CD14-positive monocyte (primary cell): ENCODE data around the gene MYZAP. TPM values are rescaled to one million over a fixed set of nuclear protein-coding genes. Genes with fewer than 3 reads are reported as not detected.

Experiments
- DNase-seq, 3 donors: peaks; one replicate each; pipeline ENCODE4 v3.0.0-alpha.2; 2011 to 2022
- H2AFZ ChIP-seq: 2 replicates; pipeline ENCODE4 v1.6.0; 2012; ENCODE audit warnings: mild to moderate bottlenecking, low read depth, low read length, inconsistent platforms; ENCODE audit not compliant: insufficient read depth, poor library complexity, severe bottlenecking
- H3K27ac ChIP-seq, 2 donors: 1 replicate in 1 of 2; 2 replicates in 1 of 2; pipeline ENCODE4 v1.5.1; 2012 to 2013; ENCODE audit warnings: low read length in 2 of 2, control low read depth in 1 of 2, inconsistent platforms in 1 of 2, low read depth in 1 of 2, mild to moderate bottlenecking in 1 of 2
- H3K27me3 ChIP-seq, 2 donors: one replicate each; pipeline versions ENCODE4 v1.6.0 to v1.6.1; 2011 to 2013; ENCODE audit warnings: low read length in 2 of 2; ENCODE audit not compliant: control insufficient read depth in 2 of 2, insufficient read depth in 2 of 2
- H3K36me3 ChIP-seq, 2 donors: replicated peaks in 1 of 2; 1 replicate in 1 of 2; 2 replicates in 1 of 2; pipeline versions ENCODE4 v1.5.1 to v1.6.1; 2012 to 2013; ENCODE audit warnings: low read length in 2 of 2, control low read depth in 1 of 2, inconsistent platforms in 1 of 2, mild to moderate bottlenecking in 1 of 2; ENCODE audit not compliant: insufficient read depth in 2 of 2, control insufficient read depth in 1 of 2
- H3K4me1 ChIP-seq, 2 donors: 1 replicate in 1 of 2; 2 replicates in 1 of 2; pipeline versions ENCODE4 v1.5.1 to v1.6.1; 2012 to 2013; ENCODE audit warnings: low read length in 2 of 2, control low read depth in 1 of 2, inconsistent platforms in 1 of 2, mild to moderate bottlenecking in 1 of 2, moderate library complexity in 1 of 2; ENCODE audit not compliant: insufficient read depth in 2 of 2, control insufficient read depth in 1 of 2
- H3K4me2 ChIP-seq: replicated peaks from 2 replicates; pipeline ENCODE3; 2012; ENCODE audit warnings: low read length, moderate library complexity, mild to moderate bottlenecking; ENCODE audit not compliant: poor library complexity, severe bottlenecking; ENCODE audit errors: extremely low read depth
- H3K4me3 ChIP-seq, 3 experiments: fragments of 200-600 bp in 1 of 3; sonication (generic) in 1 of 3; replicated peaks in 1 of 3; 1 replicate in 2 of 3; 2 replicates in 1 of 3; pipeline ENCODE4 v1.5.1; 2011 to 2013; ENCODE audit warnings: low read length in 3 of 3, mild to moderate bottlenecking in 3 of 3, control low read depth in 2 of 3, low read depth in 2 of 3, inconsistent platforms in 1 of 3, moderate library complexity in 1 of 3
- H3K79me2 ChIP-seq: 2 replicates; pipeline ENCODE4 v1.6.0; 2012; ENCODE audit warnings: mild to moderate bottlenecking, control low read depth, inconsistent platforms, low read length, moderate library complexity; ENCODE audit not compliant: insufficient read depth
- H3K9ac ChIP-seq: 2 replicates; pipeline ENCODE4 v1.6.0; 2017; ENCODE audit warnings: low read length, mild to moderate bottlenecking; ENCODE audit not compliant: insufficient read depth, poor library complexity, severe bottlenecking
- H3K9me3 ChIP-seq, 2 donors: replicated peaks in 1 of 2; 1 replicate in 1 of 2; 2 replicates in 1 of 2; pipeline versions ENCODE4 v1.5.1 to v1.6.1; 2012 to 2013; ENCODE audit warnings: low read length in 2 of 2, control low read depth in 1 of 2; ENCODE audit not compliant: control insufficient read depth in 1 of 2, insufficient read depth in 1 of 2
- H4K20me1 ChIP-seq: 2 replicates; pipeline ENCODE4 v1.6.0; 2012; ENCODE audit warnings: mild to moderate bottlenecking, low read length, control low read depth, moderate library complexity; ENCODE audit not compliant: insufficient read depth
- H3K27ac Mint-ChIP-seq, 7 donors: one replicate each; pipeline ENCODE4 v1.8.0; 2020; ENCODE audit warnings: mild to moderate bottlenecking in 7 of 7, mixed read lengths in 7 of 7, moderate library complexity in 6 of 7, inconsistent platforms in 2 of 7
- H3K27me3 Mint-ChIP-seq, 3 donors: one replicate each; pipeline ENCODE4 v1.8.0; 2021 to 2022; ENCODE audit warnings: low read depth in 3 of 3, mild to moderate bottlenecking in 3 of 3, mixed read lengths in 3 of 3, moderate library complexity in 3 of 3, inconsistent platforms in 1 of 3
- H3K36me3 Mint-ChIP-seq, 2 donors: one replicate each; pipeline ENCODE4 v1.8.0; 2020; ENCODE audit warnings: mixed read lengths in 2 of 2, inconsistent platforms in 1 of 2, mild to moderate bottlenecking in 1 of 2
- H3K4me1 Mint-ChIP-seq: one replicate; pipeline ENCODE4 v1.8.0; 2020; ENCODE audit warnings: mild to moderate bottlenecking, mixed read lengths
- H3K4me3 Mint-ChIP-seq, 2 donors: one replicate each; pipeline ENCODE4 v1.8.0; 2020; ENCODE audit warnings: mild to moderate bottlenecking in 2 of 2, mixed read lengths in 2 of 2, moderate library complexity in 1 of 2
- H3K9me3 Mint-ChIP-seq, 7 donors: one replicate each; pipeline ENCODE4 v1.8.0; 2020 to 2022; ENCODE audit warnings: mixed read lengths in 7 of 7, mild to moderate bottlenecking in 6 of 7, moderate library complexity in 6 of 7, inconsistent platforms in 2 of 7
- CTCF ChIP-seq: fragments of 200-600 bp; IDR thresholded peaks from one replicate; pipeline ENCODE4 v1.8.0; 2022; ENCODE audit warnings: antibody characterized with exemption, mild to moderate bottlenecking
- WGBS: methylation state at CpG from one replicate; pipeline ENCODE4 v1.1.5; 2013; ENCODE audit warnings: missing lambda C conversion rate; ENCODE audit not compliant: insufficient coverage; 5-methylcytosine and 5-hydroxymethylcytosine counted together
- intact Hi-C, 2 donors: fragments of 100-400 bp; cut with micrococcal nuclease; formaldehyde crosslinking; loops; one replicate each; pipeline versions ENCODE4 v1.15.0 to v1.15.1; 2023
- polyA plus RNA-seq, 3 donors: library from polyadenylated mRNA; depleted of rRNA in 1 of 3; unstranded in 2 of 3; stranded (reverse) in 1 of 3; fragments of 300-500 nt in 2 of 3; fragments of >200 nt in 1 of 3; fragmentation: Illumina TruSeq in 2 of 3; gene quantifications; 1 replicate in 2 of 3; 2 replicates in 1 of 3; pipeline ENCODE4 v1.2.3, GENCODE V29; 2012 to 2021

MYZAP gene
- polyA plus RNA-seq, 3 donors: 0.12 to 0.13 TPM; not detected in 1

DNA sequence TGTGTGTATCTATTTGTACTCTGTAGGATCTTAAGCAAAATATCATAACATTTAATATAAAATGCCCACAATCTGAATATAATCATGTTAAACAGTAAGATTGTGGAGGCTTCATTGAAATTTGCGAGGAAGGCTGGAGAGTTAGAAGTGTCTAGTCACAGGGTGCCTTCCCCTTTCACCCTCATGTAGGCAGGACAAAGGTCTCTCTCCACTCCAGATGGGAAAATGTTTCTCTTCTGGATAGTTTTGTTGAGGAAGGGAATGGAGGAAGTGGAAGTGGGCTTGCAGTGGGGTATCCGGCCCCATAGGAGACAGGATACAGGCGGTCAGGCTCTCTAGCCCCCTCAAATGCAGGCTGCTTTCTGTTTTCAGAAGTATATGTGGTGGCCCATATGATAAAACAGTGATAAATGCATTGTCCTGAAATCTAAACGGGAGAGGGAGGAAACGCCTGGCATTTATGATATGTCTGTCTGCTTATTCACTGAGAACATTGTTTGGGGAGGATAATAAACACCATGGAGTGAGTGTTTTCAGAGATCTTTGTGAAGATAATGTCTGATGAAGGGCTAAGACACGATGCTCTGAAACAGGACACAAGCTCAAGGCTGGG, 13.3 kb upstream of the MYZAP start:
- H3K36me3 ChIP-seq: no peaks in the 10 kb centered on the region
- TF ChIP-seq CTCF: no peak
- H3K4me3 ChIP-seq: no peak overlapping the region
- Mint-ChIP-seq H3K4me3 (no peak overlapping the region), H3K27ac (no peak overlapping the region), H3K9me3 (peaks cover 7 to 18% (median 10%) of the 10 kb centered on the region in 7 donors), H3K4me1 (peaks cover 9% of the 10 kb centered on the region), H3K36me3 (no peaks in the 10 kb centered on the region), H3K27me3 (peaks cover 2 to 12% (median 3%) of the 10 kb centered on the region in 3 donors)
- H3K79me2 ChIP-seq: no peaks in the 10 kb centered on the region
- no peaks in the 10 kb centered on the region for H3K4me1 ChIP-seq
- H3K4me2 ChIP-seq: no peak overlapping the region
- no peaks in the 10 kb centered on the region for H4K20me1 ChIP-seq
- no peak overlapping the region for H2AFZ ChIP-seq
- WGBS: 20% methylated on average over 2 of the region's 6 CpGs
- H3K27me3 ChIP-seq: no peaks in the 10 kb centered on the region
- no peak overlapping the region for H3K27ac ChIP-seq
- no peak overlapping the region for H3K9ac ChIP-seq
- no peak for DNase-seq
- intact Hi-C loops: no loop called here
- peaks cover 11 to 12% of the 10 kb centered on the region in 2 donors for H3K9me3 ChIP-seq

DNA sequence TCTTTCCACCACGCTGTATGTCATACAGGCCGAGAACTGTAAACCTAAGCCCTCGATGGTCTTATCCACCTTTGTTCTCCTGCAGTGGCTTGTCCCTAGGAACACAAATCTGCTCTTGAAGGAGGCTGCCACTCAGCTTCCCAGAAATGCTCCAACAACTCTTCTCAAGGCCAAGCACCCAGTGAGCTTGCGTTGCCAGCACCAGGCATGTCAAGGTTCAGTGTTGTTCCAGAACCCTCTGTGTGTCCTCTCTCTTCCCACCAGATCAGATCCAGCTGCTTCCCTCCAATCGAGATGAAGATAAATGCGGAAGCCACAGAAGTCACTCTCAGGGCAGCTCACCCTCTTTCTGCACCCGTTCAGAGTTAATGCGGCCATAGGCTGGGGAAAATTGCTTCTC, 11.3 kb upstream of the MYZAP start:
- H2AFZ ChIP-seq: no peak overlapping the region
- no peaks in the 10 kb centered on the region for H3K4me1 ChIP-seq
- H3K36me3 ChIP-seq: no peaks in the 10 kb centered on the region
- intact Hi-C loops: no loop called here
- 99% methylated on average over 4 of the region's 8 CpGs for WGBS
- no peaks in the 10 kb centered on the region for H3K36me3 Mint-ChIP-seq
- no peak overlapping the region for H3K4me3 ChIP-seq
- no peak overlapping the region for H3K9ac ChIP-seq
- H3K27me3 Mint-ChIP-seq: peaks cover 2 to 12% (median 2%) of the 10 kb centered on the region in 3 donors
- H3K27me3 ChIP-seq: no peaks in the 10 kb centered on the region
- TF ChIP-seq CTCF: no peak
- H3K27ac ChIP-seq: no peak overlapping the region
- H3K27ac Mint-ChIP-seq: no peak overlapping the region
- peaks cover 8 to 24% (median 15%) of the 10 kb centered on the region in 7 donors for H3K9me3 Mint-ChIP-seq
- H3K9me3 ChIP-seq: peaks cover 11 to 13% of the 10 kb centered on the region in 2 donors
- H3K79me2 ChIP-seq: no peaks in the 10 kb centered on the region
- DNase-seq: no peak
- H3K4me1 Mint-ChIP-seq: peaks cover 9% of the 10 kb centered on the region
- no peak overlapping the region for H3K4me2 ChIP-seq
- no peak overlapping the region for H3K4me3 Mint-ChIP-seq
- no peaks in the 10 kb centered on the region for H4K20me1 ChIP-seq
